Measurements from ENCODE around the gene SAFB.
A peak's percentile ranks its signal among the peaks of the same experiment; 100 is the strongest.

SAFB gene

GRCh38 chr19:5627395-5627904, 4.6 kb downstream of the SAFB start:
- DNase-seq (ENCODE audit: low spot score): peak; percentile 27

GRCh38 chr19:5628461-5628860, 5.6 kb downstream of the SAFB start:
- no peak for DNase-seq (ENCODE audit: low spot score)

- no peak for DNase-seq (ENCODE audit: low spot score)
Measured at GRCh38 chr19:5628919-5629481, 6.1 kb downstream of the SAFB start.

GRCh38 chr19:5631567-5632240, 8.8 kb downstream of the SAFB start:
- DNase-seq (ENCODE audit: low spot score): no peak

- no peak for DNase-seq (ENCODE audit: low spot score)
Measured at GRCh38 chr19:5632241-5632612, 9.3 kb downstream of the SAFB start.

- no peak for DNase-seq (ENCODE audit: low spot score)
Measured at GRCh38 chr19:5632657-5633056, 9.8 kb downstream of the SAFB start.

GRCh38 chr19:5635427-5635826, 12.5 kb downstream of the SAFB start:
- DNase-seq (ENCODE audit: low spot score): no peak

GRCh38 chr19:5637971-5638370, 15.1 kb downstream of the SAFB start:
- DNase-seq (ENCODE audit: low spot score): no peak

GRCh38 chr19:5641171-5641570, 18.3 kb downstream of the SAFB start:
- no peak for DNase-seq (ENCODE audit: low spot score)

GRCh38 chr19:5642204-5642603, 19.3 kb downstream of the SAFB start:
- DNase-seq (ENCODE audit: low spot score): no peak

GRCh38 chr19:5643060-5643459, 20.2 kb downstream of the SAFB start:
- DNase-seq (ENCODE audit: low spot score): no peak

GRCh38 chr19:5644037-5644436, 21.2 kb downstream of the SAFB start:
- DNase-seq (ENCODE audit: low spot score): no peak

- no peak for DNase-seq (ENCODE audit: low spot score)
Measured at GRCh38 chr19:5645409-5645808, 22.5 kb downstream of the SAFB start.

GRCh38 chr19:5646703-5647102, 23.8 kb downstream of the SAFB start:
- no peak for DNase-seq (ENCODE audit: low spot score)

GRCh38 chr19:5648464-5648863, 25.6 kb downstream of the SAFB start:
- no peak for DNase-seq (ENCODE audit: low spot score)

GRCh38 chr19:5651361-5651760, 28.5 kb downstream of the SAFB start:
- no peak for DNase-seq (ENCODE audit: low spot score)

- no peak for DNase-seq (ENCODE audit: low spot score)
Measured at GRCh38 chr19:5652261-5652660, 29.4 kb downstream of the SAFB start.

GRCh38 chr19:5654931-5655330, 32.0 kb downstream of the SAFB start:
- no peak for DNase-seq (ENCODE audit: low spot score)

GRCh38 chr19:5655412-5655811, 32.5 kb downstream of the SAFB start:
- no peak for DNase-seq (ENCODE audit: low spot score)

GRCh38 chr19:5661483-5661882, 38.6 kb downstream of the SAFB start:
- DNase-seq (ENCODE audit: low spot score): no peak

GRCh38 chr19:5663904-5664303, 41.0 kb downstream of the SAFB start:
- no peak for DNase-seq (ENCODE audit: low spot score)

GRCh38 chr19:5664515-5664914, 41.6 kb downstream of the SAFB start:
- no peak for DNase-seq (ENCODE audit: low spot score)

GRCh38 chr19:5665781-5666513, 43.1 kb downstream of the SAFB start:
- DNase-seq (ENCODE audit: low spot score): no peak
